GM12801 (cell line): ENCODE measurements around the gene NRIP1.

Experiments
- CTCF ChIP-seq: IDR thresholded peaks from one replicate; pipeline ENCODE4 v1.5.1; 2011; ENCODE audit warnings: control low read depth; ENCODE audit not compliant: insufficient read length; ENCODE audit errors: extremely low read depth

The NRIP1 gene

GRCh38 chr21:15011967-15012366, 52.8 kb downstream of the NRIP1 start:
- TF ChIP-seq CTCF = no peak

DNA sequence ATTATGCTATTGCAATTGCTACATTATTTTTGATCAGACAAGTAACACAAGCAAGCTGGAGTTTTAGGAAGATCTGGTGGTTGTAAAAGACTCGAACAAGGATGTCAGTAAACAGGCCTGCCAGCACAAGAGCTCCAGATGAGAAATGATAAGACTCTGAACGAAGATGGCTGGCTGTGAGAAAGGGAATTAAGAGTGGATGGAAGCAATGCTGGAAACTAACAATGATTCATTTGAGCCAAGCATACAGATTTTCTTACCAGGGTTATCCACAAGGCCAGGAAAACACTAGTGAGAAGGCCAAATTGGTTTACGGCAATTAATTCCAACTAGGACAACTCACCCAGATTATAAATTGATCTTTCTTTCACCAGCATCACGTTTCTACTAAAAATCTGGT, 54.2 kb downstream of the NRIP1 start:
- TF ChIP-seq CTCF = no peak

- TF ChIP-seq CTCF = no peak
These were observed 54.9 kb downstream of the NRIP1 start for GRCh38 chr21:15009837-15010363.

GRCh38 chr21:15007716-15008296, 57.0 kb downstream of the NRIP1 start:
- no peak for TF ChIP-seq CTCF

- no peak for TF ChIP-seq CTCF
These were observed 58.1 kb downstream of the NRIP1 start for GRCh38 chr21:15006594-15007230.

GRCh38 chr21:15005391-15005790, 59.4 kb downstream of the NRIP1 start:
- TF ChIP-seq CTCF = no peak

DNA sequence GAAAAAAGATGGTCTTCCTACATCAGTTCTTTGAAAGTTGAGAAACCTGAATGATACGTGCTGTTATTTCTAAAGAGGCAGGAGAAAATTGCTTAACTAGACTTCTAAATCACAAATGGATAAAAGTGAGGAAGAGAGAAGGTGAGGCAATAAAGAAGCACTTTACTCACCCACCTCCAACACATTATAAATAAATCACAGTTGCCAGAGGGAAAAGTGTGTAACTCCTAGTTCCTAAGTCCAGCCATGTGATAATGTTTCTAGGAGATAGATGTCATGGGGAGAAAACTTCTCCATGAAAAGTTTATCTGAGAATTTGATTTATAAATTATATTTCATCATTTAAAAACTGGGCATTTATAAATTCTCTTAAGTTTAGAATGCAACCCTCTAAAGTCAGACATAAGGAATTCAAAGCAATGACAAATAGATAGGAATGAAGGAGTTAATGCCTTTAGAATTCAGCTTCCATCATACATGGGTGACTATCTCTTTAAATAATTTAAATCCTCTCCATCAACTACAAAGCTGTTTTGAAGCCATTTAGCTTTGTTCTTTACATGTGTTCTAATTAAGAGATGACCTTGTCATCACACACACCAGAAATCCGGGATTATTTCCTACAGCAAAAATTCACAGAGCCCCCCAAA, 60.0 kb downstream of the NRIP1 start:
- TF ChIP-seq CTCF = no peak
